K562 (cell line): ENCODE measurements around the gene TYW1. TPM values are rescaled to one million over a fixed set of nuclear protein-coding genes. Genes with fewer than 3 reads are reported as not detected.

ENCODE experiments used
- ARNT ChIP-seq, 2 experiments: fragments of 450-650 bp; IDR thresholded peaks; 2 replicates each; pipeline ENCODE4 v1.6.1; 2016; ENCODE audit warnings: mild to moderate bottlenecking in 1 of 2
- BCLAF1 ChIP-seq, 2 experiments: fragments of 450-650 bp in 1 of 2; IDR thresholded peaks; 2 replicates each; pipeline ENCODE4 v1.6.1; 2011 to 2017; ENCODE audit warnings: low read depth in 2 of 2, antibody characterized with exemption in 1 of 2, borderline replicate concordance in 1 of 2, low read length in 1 of 2, mild to moderate bottlenecking in 1 of 2, mixed read lengths in 1 of 2; ENCODE audit not compliant: control insufficient read depth in 1 of 2
- CAMTA2 ChIP-seq: fragments of 250-450 bp; sonication (Bioruptor Pico); conservative IDR thresholded peaks from 2 replicates; pipeline ENCODE4 v1.5.1; 2022
- E2F5 ChIP-seq: sonication (generic); formaldehyde crosslinking; IDR thresholded peaks from 2 replicates; pipeline ENCODE4 v1.8.0; 2022; ENCODE audit warnings: mild to moderate bottlenecking, missing genetic modification reagents
- HDAC3 ChIP-seq: fragments of 450-650 bp; IDR thresholded peaks from 2 replicates; pipeline ENCODE4 v1.6.1; 2018; ENCODE audit warnings: borderline replicate concordance, mild to moderate bottlenecking, moderate library complexity; ENCODE audit not compliant: partially characterized antibody
- HOMEZ ChIP-seq: fragments of 250-450 bp; sonication (Bioruptor Pico); IDR thresholded peaks from 2 replicates; pipeline ENCODE4 v1.4.0; 2020; ENCODE audit warnings: mild to moderate bottlenecking, moderate library complexity
- MEIS2 ChIP-seq: fragments of 450-650 bp; IDR thresholded peaks from 2 replicates; pipeline ENCODE4 v1.6.1; 2014; ENCODE audit warnings: mild to moderate bottlenecking; ENCODE audit not compliant: partially characterized antibody
- NCOA1 ChIP-seq: fragments of 450-650 bp; IDR thresholded peaks from 2 replicates; pipeline ENCODE4 v1.6.1; 2016; ENCODE audit warnings: low read depth
- NUFIP1 ChIP-seq: fragments of 450-650 bp; IDR thresholded peaks from 2 replicates; pipeline ENCODE4 v1.6.1; 2018; ENCODE audit not compliant: partially characterized antibody
- PBX2 ChIP-seq, 2 experiments: IDR thresholded peaks in 1 of 2; conservative IDR thresholded peaks in 1 of 2; 2 replicates each; pipeline ENCODE4 v1.6.1; 2016; ENCODE audit warnings: low read depth in 2 of 2, mild to moderate bottlenecking in 1 of 2, missing compliant biosample characterization in 1 of 2, missing genetic modification characterization in 1 of 2, moderate library complexity in 1 of 2
- PYGO2 ChIP-seq: fragments of 450-650 bp; IDR thresholded peaks from 2 replicates; pipeline ENCODE4 v1.6.1; 2016; ENCODE audit warnings: mild to moderate bottlenecking, missing genetic modification characterization, moderate library complexity, missing compliant biosample characterization
- SP2 ChIP-seq: IDR thresholded peaks from 2 replicates; pipeline ENCODE4 v1.6.1; 2011; ENCODE audit warnings: mild to moderate bottlenecking, low read depth, low read length, moderate library complexity; ENCODE audit not compliant: poor library complexity, severe bottlenecking; ENCODE audit errors: extremely low read depth
- USF2 ChIP-seq: sonication (generic); formaldehyde crosslinking; IDR thresholded peaks from 2 replicates; pipeline ENCODE4 v1.5.0; 2020; ENCODE audit warnings: missing genetic modification reagents
- ZC3H11A ChIP-seq: IDR thresholded peaks from 2 replicates; pipeline ENCODE4 v1.6.1; 2012; ENCODE audit warnings: low read depth, low read length, improper control_type of control experiment
- ZNF512 ChIP-seq: IDR thresholded peaks from 2 replicates; pipeline ENCODE4 v1.6.1; 2016; ENCODE audit warnings: missing genetic modification characterization, missing compliant biosample characterization
- ZNF584 ChIP-seq: fragments of 200-800 bp; sonication (Bioruptor generic); IDR thresholded peaks from 2 replicates; pipeline ENCODE4 v1.6.1; 2016; ENCODE audit warnings: low read depth, mild to moderate bottlenecking, missing genetic modification characterization, missing compliant biosample characterization
- ZNF586 ChIP-seq: fragments of 450-650 bp; formaldehyde crosslinking; conservative IDR thresholded peaks from 2 replicates; pipeline ENCODE4 v1.4.0; 2020; ENCODE audit warnings: mild to moderate bottlenecking, moderate library complexity
- polyA plus RNA-seq, 8 experiments: library from polyadenylated mRNA; depleted of rRNA in 4 of 8; stranded (reverse) in 5 of 8; unstranded in 3 of 8; fragments of >200 nt; fragmentation: Nextera tagmentation in 2 of 8; fragmentation: Illumina TruSeq in 1 of 8; extraction: Ambion mirVana in 2 of 8; extraction: Trizol in 1 of 8; gene quantifications; 2 replicates each; pipeline versions ENCODE4 v1.2.1 to v1.2.3, GENCODE V29; 2011 to 2014; ENCODE audit warnings: inconsistent platforms in 1 of 8, missing spikeins in 1 of 8
- total RNA-seq, 7 experiments: library from RNA; depleted of rRNA in 6 of 7; stranded (reverse); fragments of >200 nt in 6 of 7; fragmentation: Illumina TruSeq in 2 of 7; extraction: Trizol in 2 of 7; gene quantifications; 2 replicates each; pipeline versions ENCODE4 v1.2.1 to v1.2.3, GENCODE V29; 2011 to 2021; ENCODE audit warnings: low replicate concordance in 1 of 7

The TYW1 gene
- total and polyA plus RNA-seq, 9 of the 15 experiments (the other 6 are each of a cell fraction or from before 2014, with no cell fraction given) = 17.4 to 32.0 (median 26.2) TPM

GRCh38 chr7:67100956-67101361 lies 104.3 kb downstream of the TYW1 start (continued):
- TF ChIP-seq USF2 (CRISPR knock-in tag) = no peak
- 0 out of 4 replicates have a peak, but pooled peaks of 1 of the 2 experiments have one; percentile 26 for TF ChIP-seq ARNT (IDR thresholded peaks at IDR 0.05)
- no peak for TF ChIP-seq E2F5 (CRISPR knock-in tag)
- TF ChIP-seq BCLAF1 (IDR thresholded peaks at IDR 0.05; ENCODE audit: borderline replicate concordance in 1 of 2, control insufficient read depth in 1 of 2, low read depth in 2 of 2, low read length in 1 of 2) = no peak
- no peak for TF ChIP-seq PYGO2 (tag)
- TF ChIP-seq CAMTA2 = no peak
- TF ChIP-seq PBX2 (CRISPR knock-in tag; IDR thresholded peaks at IDR 0.05; ENCODE audit: low read depth) = no peak
- TF ChIP-seq PBX2 (tag; conservative IDR thresholded peaks at IDR 0.05; ENCODE audit: low read depth) = no peak
- no peak for TF ChIP-seq MEIS2
- TF ChIP-seq ZC3H11A = no peak
- no peak for TF ChIP-seq NCOA1
- no peak for TF ChIP-seq HDAC3
- TF ChIP-seq SP2 = no peak
- no peak for TF ChIP-seq ZNF586 (CRISPR knock-in tag)
- no peak for TF ChIP-seq ZNF512 (tag)
- no peak for TF ChIP-seq ZNF584 (CRISPR knock-in tag)
- TF ChIP-seq HOMEZ = no peak
- no peak for TF ChIP-seq NUFIP1
